Parathyroid adenoma (tissue), 2 donors: ENCODE data around the gene C10orf90.

Source experiments
- H2AFZ ChIP-seq: fragments of 300-600 bp; sonication (generic); one replicate; pipeline ENCODE4 v1.7.0; 2017; ENCODE audit warnings: antibody characterized with exemption, mild to moderate bottlenecking
- H3K27ac ChIP-seq: fragments of 300-600 bp; sonication (generic); one replicate; pipeline ENCODE4 v1.7.0; 2017
- H3K27me3 ChIP-seq: fragments of 300-600 bp; sonication (generic); one replicate; pipeline ENCODE4 v1.7.0; 2017; ENCODE audit warnings: low read length; ENCODE audit not compliant: control insufficient read depth, insufficient read depth
- H3K36me3 ChIP-seq: fragments of 300-600 bp; sonication (generic); one replicate; pipeline ENCODE4 v1.7.0; 2017; ENCODE audit warnings: low read length; ENCODE audit not compliant: control insufficient read depth, insufficient read depth
- H3K4me1 ChIP-seq: fragments of 300-600 bp; sonication (generic); one replicate; pipeline ENCODE4 v1.7.0; 2017; ENCODE audit warnings: control low read depth
- H3K4me2 ChIP-seq: fragments of 300-600 bp; sonication (generic); one replicate; pipeline ENCODE4 v1.7.0; 2017; ENCODE audit warnings: low read length
- H3K4me3 ChIP-seq: fragments of 300-600 bp; sonication (generic); one replicate; pipeline ENCODE4 v1.7.0; 2017; ENCODE audit warnings: low read depth, low read length
- H3K79me2 ChIP-seq: fragments of 300-600 bp; sonication (generic); one replicate; pipeline ENCODE4 v1.7.0; 2017; ENCODE audit warnings: control low read depth
- H3K9ac ChIP-seq: fragments of 300-600 bp; sonication (generic); one replicate; pipeline ENCODE4 v1.7.0; 2017; ENCODE audit warnings: mild to moderate bottlenecking
- H3K9me3 ChIP-seq: fragments of 300-600 bp; sonication (generic); one replicate; pipeline ENCODE4 v1.7.0; 2017; ENCODE audit warnings: low read length; ENCODE audit not compliant: control insufficient read depth
- TF ChIP-seq, protein P1 (sequence below): fragments of 300-600 bp; sonication (generic); IDR thresholded peaks from one replicate; pipeline ENCODE4 v1.7.0; 2017; ENCODE audit warnings: antibody characterized with exemption, mild to moderate bottlenecking
- donor health status: primary hyperparathyroidism.

The C10orf90 gene

DNA sequence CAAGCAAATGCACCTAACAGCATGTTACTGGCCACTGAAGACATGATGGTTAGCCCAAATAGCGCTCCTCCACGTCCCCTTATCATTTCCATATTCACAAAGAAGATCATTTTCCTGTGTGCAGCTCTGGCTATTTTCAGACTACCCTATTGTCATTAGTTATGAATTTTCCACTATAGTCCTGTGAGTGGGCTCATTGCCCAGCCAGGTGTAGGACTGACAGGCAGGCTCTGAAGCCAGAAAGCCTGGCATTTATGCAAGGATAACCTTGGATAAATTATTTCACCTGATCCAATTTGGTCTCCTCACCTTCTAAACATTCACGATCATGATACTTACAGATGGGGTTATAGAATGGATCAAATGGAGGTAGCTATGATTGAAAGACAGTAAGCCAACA, 104.6 kb downstream of the C10orf90 start:
- Histone ChIP-seq H3K9me3 (no peaks in the 10 kb centered on the region), H3K4me2 (no peak overlapping the region), H3K4me3 (no peak overlapping the region), H3K79me2 (no peaks in the 10 kb centered on the region), H3K9ac (no peak overlapping the region), H2AFZ (no peak overlapping the region), H3K27ac (no peak overlapping the region), H3K4me1 (no peaks in the 10 kb centered on the region), H3K36me3 (no peaks in the 10 kb centered on the region), H3K27me3 (no peaks in the 10 kb centered on the region)
- TF ChIP-seq, protein P1, sequence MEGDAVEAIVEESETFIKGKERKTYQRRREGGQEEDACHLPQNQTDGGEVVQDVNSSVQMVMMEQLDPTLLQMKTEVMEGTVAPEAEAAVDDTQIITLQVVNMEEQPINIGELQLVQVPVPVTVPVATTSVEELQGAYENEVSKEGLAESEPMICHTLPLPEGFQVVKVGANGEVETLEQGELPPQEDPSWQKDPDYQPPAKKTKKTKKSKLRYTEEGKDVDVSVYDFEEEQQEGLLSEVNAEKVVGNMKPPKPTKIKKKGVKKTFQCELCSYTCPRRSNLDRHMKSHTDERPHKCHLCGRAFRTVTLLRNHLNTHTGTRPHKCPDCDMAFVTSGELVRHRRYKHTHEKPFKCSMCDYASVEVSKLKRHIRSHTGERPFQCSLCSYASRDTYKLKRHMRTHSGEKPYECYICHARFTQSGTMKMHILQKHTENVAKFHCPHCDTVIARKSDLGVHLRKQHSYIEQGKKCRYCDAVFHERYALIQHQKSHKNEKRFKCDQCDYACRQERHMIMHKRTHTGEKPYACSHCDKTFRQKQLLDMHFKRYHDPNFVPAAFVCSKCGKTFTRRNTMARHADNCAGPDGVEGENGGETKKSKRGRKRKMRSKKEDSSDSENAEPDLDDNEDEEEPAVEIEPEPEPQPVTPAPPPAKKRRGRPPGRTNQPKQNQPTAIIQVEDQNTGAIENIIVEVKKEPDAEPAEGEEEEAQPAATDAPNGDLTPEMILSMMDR, result no peak

DNA sequence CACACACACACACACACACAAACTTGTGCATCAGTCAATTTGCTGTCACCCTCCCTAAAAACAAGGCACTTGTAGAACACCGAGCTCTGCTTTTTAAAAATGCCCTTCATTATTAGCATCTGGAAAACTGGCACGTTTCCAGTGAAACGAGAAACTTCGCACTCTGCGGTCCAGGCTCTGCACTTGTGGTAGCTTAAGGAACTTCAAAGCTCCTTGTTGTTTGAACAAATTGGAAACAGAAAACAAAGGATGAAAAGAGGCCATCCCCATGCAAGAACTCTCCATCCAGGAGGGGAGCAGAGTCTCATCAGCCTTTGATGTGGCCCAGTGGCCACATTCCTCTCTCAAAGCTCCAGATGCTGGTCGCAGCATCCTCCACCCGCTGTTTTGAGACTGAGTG, 105.1 kb downstream of the C10orf90 start:
- TF ChIP-seq, protein P1, result no peak
- Histone ChIP-seq H3K4me3 (no peak overlapping the region), H3K79me2 (no peaks in the 10 kb centered on the region), H3K9ac (no peak overlapping the region), H3K4me2 (no peak overlapping the region), H3K27ac (no peak overlapping the region), H2AFZ (no peak overlapping the region), H3K27me3 (no peaks in the 10 kb centered on the region), H3K9me3 (no peaks in the 10 kb centered on the region), H3K36me3 (no peaks in the 10 kb centered on the region), H3K4me1 (no peaks in the 10 kb centered on the region)

DNA sequence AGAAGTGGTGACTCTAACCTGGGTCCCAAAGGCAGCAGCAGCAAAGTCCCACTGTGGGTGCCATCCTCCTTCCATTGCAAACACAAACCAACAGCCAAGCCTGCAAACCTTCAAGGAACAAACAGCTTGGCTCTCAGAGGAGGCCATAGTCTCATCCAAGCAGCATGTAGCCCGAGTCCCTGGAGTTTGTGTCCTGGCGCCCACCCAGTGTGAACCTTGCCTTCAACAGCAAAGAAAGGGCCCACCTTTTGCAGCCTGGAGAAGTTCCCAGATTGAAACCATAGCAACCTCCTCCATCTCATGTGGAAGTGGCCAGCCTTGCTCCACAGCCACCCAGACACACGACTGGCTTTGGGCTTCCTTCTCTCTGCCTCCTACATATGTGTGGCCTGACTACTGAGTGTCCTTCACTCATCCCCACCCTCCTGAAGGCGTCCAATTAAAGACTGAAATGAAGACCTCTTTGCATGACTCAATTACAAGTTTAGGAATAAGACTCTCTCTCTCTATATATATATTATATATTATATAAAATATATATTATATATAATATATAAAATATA, 106.1 kb downstream of the C10orf90 start:
- H3K9me3 ChIP-seq, result no peaks in the 10 kb centered on the region
- no peak overlapping the region for H3K27ac ChIP-seq
- H3K27me3 ChIP-seq, result no peaks in the 10 kb centered on the region
- no peaks in the 10 kb centered on the region for H3K36me3 ChIP-seq
- no peak overlapping the region for H2AFZ ChIP-seq
- H3K79me2 ChIP-seq, result no peaks in the 10 kb centered on the region
- no peak overlapping the region for H3K4me3 ChIP-seq
- TF ChIP-seq, protein P1, result no peak
- no peak overlapping the region for H3K4me2 ChIP-seq
- H3K9ac ChIP-seq, result no peak overlapping the region
- no peaks in the 10 kb centered on the region for H3K4me1 ChIP-seq

DNA sequence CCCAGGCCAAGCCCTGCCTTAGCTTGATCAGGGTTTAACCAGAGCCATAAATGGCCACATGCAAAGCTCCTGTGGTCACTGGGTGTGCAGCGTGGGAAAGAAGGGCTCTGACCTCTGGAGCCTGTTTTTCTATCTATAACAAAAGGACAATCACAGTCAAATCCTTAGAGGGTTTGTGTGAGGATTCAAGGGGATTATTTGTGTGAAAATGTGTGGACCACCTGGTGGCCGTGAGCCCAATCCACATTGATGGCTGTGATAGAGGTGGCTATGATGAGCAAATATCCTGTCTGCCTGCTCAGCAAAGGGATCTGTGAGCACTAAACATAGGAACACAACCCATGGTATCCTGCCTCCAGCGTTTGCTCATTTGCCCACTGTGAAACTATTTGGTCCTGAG, 107.1 kb downstream of the C10orf90 start:
- Histone ChIP-seq H3K4me3 (no peak overlapping the region), H3K4me2 (no peak overlapping the region), H3K27me3 (no peaks in the 10 kb centered on the region), H2AFZ (no peak overlapping the region), H3K79me2 (no peaks in the 10 kb centered on the region), H3K4me1 (no peaks in the 10 kb centered on the region), H3K9ac (no peak overlapping the region), H3K27ac (no peak overlapping the region), H3K9me3 (no peaks in the 10 kb centered on the region), H3K36me3 (no peaks in the 10 kb centered on the region)
- TF ChIP-seq, protein P1, result no peak

DNA sequence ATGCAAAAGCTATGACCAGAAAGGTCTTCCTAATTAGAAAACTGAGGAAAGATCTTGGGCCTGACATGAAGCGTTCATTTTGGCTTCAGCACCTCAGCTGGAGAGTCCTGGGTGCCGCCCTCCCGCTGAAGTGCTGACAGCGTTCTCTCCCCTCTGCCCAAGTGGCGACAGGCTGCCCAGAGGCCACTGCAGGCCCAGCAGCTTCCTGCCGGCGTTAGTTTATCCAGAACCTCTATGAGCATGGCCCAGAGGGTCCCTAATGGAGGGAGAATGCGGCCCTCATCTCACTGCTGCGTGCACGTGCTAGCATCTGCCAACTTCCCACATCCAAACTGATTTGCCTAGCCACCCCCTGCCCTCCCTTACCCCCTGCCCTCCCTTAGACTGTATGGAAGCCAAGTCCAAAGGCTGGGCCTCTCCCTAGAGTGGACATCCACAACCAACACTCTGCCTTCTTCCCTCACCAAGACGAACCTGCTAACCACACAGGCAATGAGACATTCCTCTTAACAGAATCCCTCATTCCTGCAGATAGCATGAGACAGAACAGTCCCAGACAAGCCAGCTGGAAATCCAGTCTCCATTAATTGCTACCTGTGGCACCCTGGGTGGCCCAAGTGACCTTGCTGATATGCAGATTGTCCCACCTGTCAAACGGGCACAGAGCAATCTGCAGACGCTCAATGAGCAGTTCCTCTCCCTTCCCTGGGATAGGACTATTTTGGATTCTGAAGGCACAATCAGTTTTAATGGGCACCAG, 108.4 kb downstream of the C10orf90 start:
- Histone ChIP-seq H3K4me1 (no peaks in the 10 kb centered on the region), H3K79me2 (no peaks in the 10 kb centered on the region), H3K27me3 (no peaks in the 10 kb centered on the region), H3K4me3 (no peak overlapping the region), H3K4me2 (no peak overlapping the region), H3K27ac (no peak overlapping the region), H3K9ac (no peak overlapping the region), H2AFZ (peak overlapping the region; percentile 62), H3K36me3 (no peaks in the 10 kb centered on the region), H3K9me3 (no peaks in the 10 kb centered on the region)
- TF ChIP-seq, protein P1, result no peak
